ENCODE results near the gene FCRL3. TPM values are rescaled to one million over a fixed set of nuclear protein-coding genes. Genes with fewer than 3 reads are reported as not detected.
"Not testable (repeated sequence)": the region's sequence is repeated elsewhere in the genome, so short reads cannot be mapped to it uniquely, and the experiment has no call there.

FCRL3 gene
- total RNA-seq (not detected), polyA plus RNA-seq (1 to 10 TPM in 1 of 3 donors, under 1 TPM in 1, not detected in 1; under 0.01 to 6.7 TPM)

DNA sequence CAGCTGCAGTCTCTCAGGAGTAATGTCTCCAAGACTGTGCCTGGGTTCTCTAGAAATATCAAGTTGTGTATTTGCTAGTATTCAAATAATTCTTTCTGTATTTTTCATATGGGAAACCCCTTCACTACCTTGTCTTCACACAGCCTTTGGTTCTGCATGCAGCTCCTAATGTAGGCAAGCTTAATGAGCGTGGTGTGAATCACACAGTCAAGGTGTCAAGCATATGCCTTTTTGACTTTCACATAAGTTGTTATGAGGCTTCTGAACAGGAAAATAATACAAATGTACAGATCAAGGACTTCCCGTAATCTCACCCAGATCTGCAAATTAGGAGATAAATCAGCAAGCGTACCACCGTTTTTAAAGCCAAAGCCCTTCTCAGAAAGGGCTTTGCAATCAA, at the start of gene FCRL3:
Gene FCRL3, minus strand, starts transcription at position 38 of the 400 bp plus-strand sequence. CDS start 280 bp downstream, outside the sequence.
- Histone ChIP-seq H3K27me3 (no peaks in the 10 kb centered on the region), H3K27ac (no peak within 1 kb of the TSS), H3K9me3 (no peaks in the 10 kb centered on the region), H3K4me1 (no peaks in the 10 kb centered on the region), H3K4me3 (no peak within 1 kb of the TSS), H3K36me3 (no peaks in the 10 kb centered on the region)
- intact Hi-C loops (cut with DNase I): no loop called here
- TF ChIP-seq EP300 (IDR thresholded peaks at IDR 0.05): no peak
- TF ChIP-seq POLR2AphosphoS5 (IDR thresholded peaks at IDR 0.05): no peak
- TF ChIP-seq, protein P1, sequence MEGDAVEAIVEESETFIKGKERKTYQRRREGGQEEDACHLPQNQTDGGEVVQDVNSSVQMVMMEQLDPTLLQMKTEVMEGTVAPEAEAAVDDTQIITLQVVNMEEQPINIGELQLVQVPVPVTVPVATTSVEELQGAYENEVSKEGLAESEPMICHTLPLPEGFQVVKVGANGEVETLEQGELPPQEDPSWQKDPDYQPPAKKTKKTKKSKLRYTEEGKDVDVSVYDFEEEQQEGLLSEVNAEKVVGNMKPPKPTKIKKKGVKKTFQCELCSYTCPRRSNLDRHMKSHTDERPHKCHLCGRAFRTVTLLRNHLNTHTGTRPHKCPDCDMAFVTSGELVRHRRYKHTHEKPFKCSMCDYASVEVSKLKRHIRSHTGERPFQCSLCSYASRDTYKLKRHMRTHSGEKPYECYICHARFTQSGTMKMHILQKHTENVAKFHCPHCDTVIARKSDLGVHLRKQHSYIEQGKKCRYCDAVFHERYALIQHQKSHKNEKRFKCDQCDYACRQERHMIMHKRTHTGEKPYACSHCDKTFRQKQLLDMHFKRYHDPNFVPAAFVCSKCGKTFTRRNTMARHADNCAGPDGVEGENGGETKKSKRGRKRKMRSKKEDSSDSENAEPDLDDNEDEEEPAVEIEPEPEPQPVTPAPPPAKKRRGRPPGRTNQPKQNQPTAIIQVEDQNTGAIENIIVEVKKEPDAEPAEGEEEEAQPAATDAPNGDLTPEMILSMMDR (IDR thresholded peaks at IDR 0.05): no peak
- no peak for TF ChIP-seq POLR2A (IDR thresholded peaks at IDR 0.05)
- DNase-seq: no peak
- 63 to 87% methylated on average over 4 of the region's 4 CpGs for WGBS, 2 donors

GRCh38 chr1:157748262-157748817, 47.8 kb upstream of the FCRL3 start:
- no peak overlapping the region for H3K4me3 ChIP-seq
- no peak for TF ChIP-seq POLR2A (IDR thresholded peaks at IDR 0.05)
- no peak for TF ChIP-seq EP300 (IDR thresholded peaks at IDR 0.05)
- no peaks in the 10 kb centered on the region for H3K36me3 ChIP-seq
- no peaks in the 10 kb centered on the region for H3K4me1 ChIP-seq
- H3K27ac ChIP-seq: no peak overlapping the region
- intact Hi-C loops (cut with DNase I): no loop called here
- 95 to 97% methylated on average over 3 of the region's 3 CpGs for WGBS, 2 donors
- no peaks in the 10 kb centered on the region for H3K27me3 ChIP-seq
- H3K9me3 ChIP-seq: no peaks in the 10 kb centered on the region
- no peak for DNase-seq

DNA sequence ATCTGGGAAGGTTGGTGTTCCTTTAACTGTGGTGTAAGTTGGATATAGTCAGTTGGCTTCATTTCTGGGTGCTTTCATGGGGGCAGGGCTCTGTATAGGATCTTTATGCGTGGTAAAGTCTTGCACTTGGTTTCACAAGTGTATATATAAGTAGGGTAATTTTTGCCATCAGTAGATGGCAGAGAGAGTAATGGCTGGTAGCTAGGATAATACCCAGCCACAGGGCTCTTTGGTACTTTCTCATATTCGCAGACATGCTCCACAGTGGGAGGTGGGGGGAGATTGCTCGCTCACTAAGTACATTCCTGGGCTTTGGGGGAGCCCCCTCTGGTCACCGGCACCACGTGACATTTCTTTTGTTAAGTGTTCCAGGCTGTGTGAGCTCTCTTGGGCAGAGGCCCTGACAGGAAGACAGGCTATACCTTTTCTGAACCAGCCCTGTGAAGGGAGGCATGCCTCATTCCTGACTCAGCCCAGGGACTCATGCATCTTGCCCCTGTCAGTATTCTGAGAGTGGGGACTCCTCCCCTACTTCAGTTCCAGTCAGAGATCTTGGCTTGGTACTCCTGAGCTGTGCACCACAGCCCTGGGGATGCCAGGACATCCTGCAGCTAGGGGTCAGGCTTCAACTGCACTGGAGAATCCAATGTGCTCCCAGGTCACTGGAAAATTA, 38.8 kb upstream of the FCRL3 start:
- TF ChIP-seq POLR2A (IDR thresholded peaks at IDR 0.05) (no peak), POLR2AphosphoS5 (IDR thresholded peaks at IDR 0.05) (no peak), EP300 (IDR thresholded peaks at IDR 0.05) (no peak)
- TF ChIP-seq, protein P1 (IDR thresholded peaks at IDR 0.05): no peak
- Histone ChIP-seq H3K9me3 (no peaks in the 10 kb centered on the region), H3K27me3 (no peaks in the 10 kb centered on the region), H3K27ac (no peak overlapping the region), H3K4me3 (no peak overlapping the region), H3K36me3 (no peaks in the 10 kb centered on the region), H3K4me1 (no peaks in the 10 kb centered on the region)
- DNase-seq: no peak
- 70 to 71% methylated on average over 5 of the region's 5 CpGs for WGBS, 2 donors
- intact Hi-C loops (cut with DNase I): no loop called here

GRCh38 chr1:157735991-157736390, 35.4 kb upstream of the FCRL3 start:
- H3K4me1 ChIP-seq; H3K27ac ChIP-seq; H3K4me3 ChIP-seq; H3K9me3 ChIP-seq; H3K36me3 ChIP-seq; intact Hi-C loops (cut with DNase I); H3K27me3 ChIP-seq; DNase-seq: not testable (repeated sequence)
- 80 to 89% methylated on average over 5 of the region's 5 CpGs for WGBS, 2 donors

GRCh38 chr1:157734321-157734720, 33.8 kb upstream of the FCRL3 start:
- Histone ChIP-seq H3K4me3 (no peak overlapping the region), H3K36me3 (no peaks in the 10 kb centered on the region), H3K4me1 (no peaks in the 10 kb centered on the region), H3K27me3 (no peaks in the 10 kb centered on the region), H3K9me3 (no peaks in the 10 kb centered on the region), H3K27ac (no peak overlapping the region)
- no peak for TF ChIP-seq POLR2AphosphoS5 (IDR thresholded peaks at IDR 0.05)
- TF ChIP-seq POLR2A (IDR thresholded peaks at IDR 0.05): no peak
- TF ChIP-seq, protein P1 (IDR thresholded peaks at IDR 0.05): no peak
- TF ChIP-seq EP300 (IDR thresholded peaks at IDR 0.05): no peak
- 68 to 87% methylated on average over 1 of the region's 1 CpG for WGBS, 2 donors
- no peak for DNase-seq
- intact Hi-C loops (cut with DNase I): no loop called here

All from sigmoid colon (tissue), 7 donors.